OCI-LY7 (cell line): ENCODE results near the gene CTDSP1. TPM values are rescaled to one million over a fixed set of nuclear protein-coding genes. Genes with fewer than 3 reads are reported as not detected.

Source experiments
- BruUV-seq: library from RNA; stranded (reverse); fragments of 400-500 nt; replicated peaks from 2 replicates; lab custom pipeline; 2021; lab: Mats Ljungman, UMichigan
- CTCF ChIA-PET: fragments of 300-600 bp; sonication (Branson Sonifier 250); formaldehyde crosslinking; loops from one replicate; lab custom pipeline; 2022; ENCODE audit warnings: antibody characterized with exemption; ENCODE audit not compliant: unreplicated experiment; lab: Charles Lee
- POLR2A ChIA-PET: fragments of 300-600 bp; sonication (Branson Sonifier 250); formaldehyde crosslinking; loops from one replicate; lab custom pipeline; 2022; ENCODE audit warnings: antibody characterized with exemption; lab: Charles Lee
- DNase-seq: peaks from one replicate; pipeline ENCODE4 v3.0.0-alpha.2; 2015; ENCODE audit warnings: low spot score
- H2AFZ ChIP-seq: fragments of 200-600 bp; sonication (generic), shearing (Covaris generic); 2 replicates; pipeline ENCODE4 v1.6.1; 2014; ENCODE audit warnings: mild to moderate bottlenecking, antibody characterized with exemption, low read length, moderate library complexity
- H3K27ac ChIP-seq: fragments of 200-600 bp; sonication (generic); 2 replicates; pipeline ENCODE4 v1.5.1; 2014; ENCODE audit warnings: mixed run types, low read depth, mild to moderate bottlenecking, moderate library complexity, low read length, inconsistent platforms; ENCODE audit not compliant: poor library complexity, severe bottlenecking
- H3K36me3 ChIP-seq: fragments of 200-600 bp; sonication (generic); 2 replicates; pipeline ENCODE4 v1.6.1; 2014; ENCODE audit warnings: mild to moderate bottlenecking, antibody characterized with exemption, low read length, moderate library complexity, mixed read lengths; ENCODE audit not compliant: insufficient read depth
- H3K4me1 ChIP-seq: fragments of 200-600 bp; sonication (generic); 2 replicates; pipeline ENCODE4 v1.5.1; 2014; ENCODE audit warnings: mild to moderate bottlenecking, low read length; ENCODE audit not compliant: insufficient read depth, poor library complexity, severe bottlenecking
- H3K4me2 ChIP-seq: fragments of 200-600 bp; sonication (generic); 2 replicates; pipeline ENCODE4 v1.6.1; 2014; ENCODE audit warnings: mild to moderate bottlenecking, low read length
- H3K4me3 ChIP-seq: fragments of 200-600 bp; sonication (generic); 2 replicates; pipeline ENCODE4 v1.5.1; 2014; ENCODE audit warnings: mild to moderate bottlenecking, low read depth, low read length; ENCODE audit not compliant: poor library complexity, severe bottlenecking
- H3K79me2 ChIP-seq: fragments of 200-600 bp; sonication (generic); 2 replicates; pipeline ENCODE4 v1.6.1; 2016; ENCODE audit warnings: low read depth, mild to moderate bottlenecking, low read length, moderate library complexity, mixed read lengths; ENCODE audit not compliant: insufficient read depth
- H3K9me2 ChIP-seq: fragments of 200-600 bp; sonication (generic); 2 replicates; pipeline ENCODE4 v1.6.1; 2016; ENCODE audit warnings: mild to moderate bottlenecking, low read length, mixed read lengths; ENCODE audit not compliant: insufficient read depth
- H3K9me3 ChIP-seq: fragments of 200-600 bp; sonication (generic); 2 replicates; pipeline ENCODE4 v1.6.1; 2014; ENCODE audit warnings: mild to moderate bottlenecking, mixed run types, low read length, mixed read lengths
- H4K20me1 ChIP-seq: fragments of 200-600 bp; sonication (generic); 2 replicates; pipeline ENCODE4 v1.6.1; 2014; ENCODE audit warnings: mild to moderate bottlenecking, antibody characterized with exemption, low read length, moderate library complexity, mixed read lengths; ENCODE audit not compliant: insufficient read depth
- EZH2phosphoT487 ChIP-seq: fragments of 200-600 bp; sonication (generic); IDR thresholded peaks from 2 replicates; pipeline ENCODE4 v1.6.1; 2018; ENCODE audit warnings: low read depth, borderline replicate concordance, mild to moderate bottlenecking, mixed run types, antibody characterized with exemption, low read length, moderate library complexity, mixed read lengths
- intact Hi-C: fragments of 100-400 bp; cut with micrococcal nuclease; formaldehyde crosslinking; loops from one replicate; pipeline ENCODE4 v1.10.0; 2022; ENCODE audit not compliant: unreplicated experiment
- total RNA-seq, 2 experiments: library from RNA; depleted of rRNA in 1 of 2; stranded (reverse); fragments of >200 nt in 1 of 2; shearing (Covaris generic) in 1 of 2; gene quantifications; 2 replicates each; pipeline ENCODE4 v1.2.3, GENCODE V29; 2014 to 2022
- TF ChIP-seq, protein P1 (sequence below): fragments of 200-600 bp; sonication (generic); conservative IDR thresholded peaks from 2 replicates; pipeline ENCODE4 v1.5.1; 2014; ENCODE audit warnings: mild to moderate bottlenecking, antibody characterized with exemption, low read length, moderate library complexity, mixed read lengths

CTDSP1 gene
- total RNA-seq, 2 experiments from 2014 or later, result 95.3 to 152 TPM

DNA sequence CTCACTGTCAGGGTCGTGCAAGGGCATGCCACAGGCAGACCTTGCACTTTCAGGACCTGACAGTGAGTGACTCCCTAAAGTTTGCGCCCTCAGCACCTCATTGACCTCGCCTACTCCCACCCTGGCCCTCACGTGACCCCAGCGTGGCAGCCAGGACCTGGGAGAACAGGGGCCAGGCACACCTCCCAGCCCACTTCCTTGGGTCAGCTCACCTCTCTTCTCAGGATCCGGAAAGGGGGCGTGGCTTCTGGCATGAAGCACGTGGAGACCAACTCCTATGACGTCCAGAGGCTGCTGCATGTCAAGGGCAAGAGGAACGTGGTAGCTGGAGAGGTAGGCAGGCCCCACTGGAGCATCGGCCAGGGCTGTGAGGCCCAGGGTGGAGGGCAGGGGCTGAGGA is 28.1 kb downstream of the CTDSP1 start:
- intact Hi-C loops, result no loop called here
- no peak for DNase-seq
- no peak overlapping the region for H2AFZ ChIP-seq
- H3K9me3 ChIP-seq, result no peaks in the 10 kb centered on the region
- H3K4me1 ChIP-seq, result no peaks in the 10 kb centered on the region
- TF ChIP-seq EZH2phosphoT487, result no peak
- TF ChIP-seq, protein P1, sequence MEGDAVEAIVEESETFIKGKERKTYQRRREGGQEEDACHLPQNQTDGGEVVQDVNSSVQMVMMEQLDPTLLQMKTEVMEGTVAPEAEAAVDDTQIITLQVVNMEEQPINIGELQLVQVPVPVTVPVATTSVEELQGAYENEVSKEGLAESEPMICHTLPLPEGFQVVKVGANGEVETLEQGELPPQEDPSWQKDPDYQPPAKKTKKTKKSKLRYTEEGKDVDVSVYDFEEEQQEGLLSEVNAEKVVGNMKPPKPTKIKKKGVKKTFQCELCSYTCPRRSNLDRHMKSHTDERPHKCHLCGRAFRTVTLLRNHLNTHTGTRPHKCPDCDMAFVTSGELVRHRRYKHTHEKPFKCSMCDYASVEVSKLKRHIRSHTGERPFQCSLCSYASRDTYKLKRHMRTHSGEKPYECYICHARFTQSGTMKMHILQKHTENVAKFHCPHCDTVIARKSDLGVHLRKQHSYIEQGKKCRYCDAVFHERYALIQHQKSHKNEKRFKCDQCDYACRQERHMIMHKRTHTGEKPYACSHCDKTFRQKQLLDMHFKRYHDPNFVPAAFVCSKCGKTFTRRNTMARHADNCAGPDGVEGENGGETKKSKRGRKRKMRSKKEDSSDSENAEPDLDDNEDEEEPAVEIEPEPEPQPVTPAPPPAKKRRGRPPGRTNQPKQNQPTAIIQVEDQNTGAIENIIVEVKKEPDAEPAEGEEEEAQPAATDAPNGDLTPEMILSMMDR, result no peak
- H3K79me2 ChIP-seq, result no peaks in the 10 kb centered on the region
- no peak overlapping the region for H3K27ac ChIP-seq
- no peaks in the 10 kb centered on the region for H4K20me1 ChIP-seq
- H3K36me3 ChIP-seq, result no peaks in the 10 kb centered on the region
- no peaks in the 10 kb centered on the region for H3K9me2 ChIP-seq
- BruUV-seq, result no TSS peak
- H3K4me2 ChIP-seq, result no peak overlapping the region
- ChIA-PET CTCF (interaction anchor here (1.0 kb wide), 1 partner anchor 36 kb away, joined by 3 read pairs; no protein-coding TSS in a partner anchor), POLR2A (no interaction called here)
- no peak overlapping the region for H3K4me3 ChIP-seq

DNA sequence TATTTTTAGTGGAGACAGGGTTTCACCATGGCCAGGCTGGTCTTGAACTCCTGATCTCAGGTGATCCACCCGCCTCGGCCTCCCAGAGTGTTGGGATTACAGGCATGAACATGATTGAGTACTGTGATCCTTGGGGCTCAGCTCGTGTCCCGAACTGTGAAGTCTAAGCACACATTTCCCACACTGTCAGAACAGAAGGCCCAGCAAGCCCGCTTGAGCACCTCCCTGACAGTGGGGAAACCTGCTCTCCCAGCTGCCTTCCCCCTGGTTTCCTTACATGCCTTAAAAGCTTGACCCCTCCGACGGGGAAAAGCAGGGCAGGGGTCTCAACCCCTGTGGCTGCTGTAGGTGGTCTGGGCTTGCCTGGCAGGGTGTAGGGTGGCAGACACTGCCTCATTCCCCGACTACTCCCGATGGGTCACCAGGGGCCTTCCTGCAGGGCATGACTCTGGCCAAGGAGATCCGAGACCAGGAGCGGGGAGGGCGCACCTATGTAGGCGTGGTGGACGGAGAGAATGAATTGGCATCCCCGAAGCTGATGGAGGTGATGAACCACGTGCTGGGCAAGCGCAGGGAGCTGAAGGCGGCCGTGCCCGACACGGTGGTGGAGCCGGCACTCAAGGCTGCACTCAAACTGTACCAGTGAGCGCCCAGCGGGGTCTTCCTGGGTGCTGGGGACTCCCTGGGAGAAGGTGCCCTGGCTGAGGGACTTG is 29.3 kb downstream of the CTDSP1 start:
- H4K20me1 ChIP-seq, result no peaks in the 10 kb centered on the region
- BruUV-seq, result no TSS peak
- no peak overlapping the region for H3K27ac ChIP-seq
- H3K79me2 ChIP-seq, result no peaks in the 10 kb centered on the region
- ChIA-PET POLR2A (no interaction called here), CTCF (no interaction called here)
- H3K9me2 ChIP-seq, result no peaks in the 10 kb centered on the region
- H3K4me1 ChIP-seq, result no peaks in the 10 kb centered on the region
- intact Hi-C loops, result no loop called here
- DNase-seq, result no peak
- no peak overlapping the region for H2AFZ ChIP-seq
- no peak overlapping the region for H3K4me3 ChIP-seq
- H3K4me2 ChIP-seq, result no peak overlapping the region
- no peaks in the 10 kb centered on the region for H3K9me3 ChIP-seq
- no peak for TF ChIP-seq EZH2phosphoT487
- TF ChIP-seq, protein P1, result no peak
- no peaks in the 10 kb centered on the region for H3K36me3 ChIP-seq
